Measurements from ENCODE around the gene NFKBIL1.
"Not testable (repeated sequence)": the region's sequence is repeated elsewhere in the genome, so short reads cannot be mapped to it uniquely, and the experiment has no call there.

Gene NFKBIL1

GRCh38 chr6:31546958-31547726 lies at the start of gene NFKBIL1:
Gene NFKBIL1, plus strand, starts transcription at chr6:31547608. Its CDS starts 87 bp downstream, at chr6:31547695.
- peak; percentile 96 to 97 for DNase-seq (ENCODE audit: low read depth in 2 of 2)

GRCh38 chr6:31498748-31499147 lies 48.7 kb upstream of the NFKBIL1 start:
- DNase-seq (ENCODE audit: low read depth in 2 of 2), result no peak

- not testable (repeated sequence) for DNase-seq (ENCODE audit: low read depth in 2 of 2)
These were observed 47.8 kb upstream of the NFKBIL1 start for GRCh38 chr6:31499648-31500047.

GRCh38 chr6:31502586-31502985 lies 44.8 kb upstream of the NFKBIL1 start:
- DNase-seq (ENCODE audit: low read depth in 2 of 2), result no peak

- DNase-seq (ENCODE audit: low read depth in 2 of 2), result not testable (repeated sequence)
These were observed 38.4 kb upstream of the NFKBIL1 start for GRCh38 chr6:31509036-31509435.

- DNase-seq (ENCODE audit: low read depth in 2 of 2), result no peak
These were observed 37.4 kb upstream of the NFKBIL1 start for GRCh38 chr6:31510007-31510406.

GRCh38 chr6:31513456-31514165 lies 33.8 kb upstream of the NFKBIL1 start:
- no peak for DNase-seq (ENCODE audit: low read depth in 2 of 2)

- DNase-seq (ENCODE audit: low read depth in 2 of 2), result no peak
These were observed 25.6 kb upstream of the NFKBIL1 start for GRCh38 chr6:31521835-31522234.

GRCh38 chr6:31525553-31525931 lies 21.9 kb upstream of the NFKBIL1 start:
- DNase-seq (ENCODE audit: low read depth in 2 of 2), result no peak

- DNase-seq (ENCODE audit: low read depth in 2 of 2), result no peak
These were observed 21.3 kb upstream of the NFKBIL1 start for GRCh38 chr6:31525932-31526591.

GRCh38 chr6:31528307-31528777 lies 19.1 kb upstream of the NFKBIL1 start:
- DNase-seq (ENCODE audit: low read depth in 2 of 2), result no peak

GRCh38 chr6:31528821-31529328 lies 18.5 kb upstream of the NFKBIL1 start, which contains the start of gene MCCD1:
Gene MCCD1, plus strand, starts transcription at chr6:31528962. Its CDS starts 53 bp downstream, at chr6:31529015.
- no peak for DNase-seq (ENCODE audit: low read depth in 2 of 2)

GRCh38 chr6:31529329-31530150 lies 17.9 kb upstream of the NFKBIL1 start:
- no peak for DNase-seq (ENCODE audit: low read depth in 2 of 2)

- no peak for DNase-seq (ENCODE audit: low read depth in 2 of 2)
These were observed 16.7 kb upstream of the NFKBIL1 start for GRCh38 chr6:31530659-31531058.

GRCh38 chr6:31531162-31531561 lies 16.2 kb upstream of the NFKBIL1 start:
- DNase-seq (ENCODE audit: low read depth in 2 of 2), result no peak

- DNase-seq (ENCODE audit: low read depth in 2 of 2), result no peak
These were observed 15.4 kb upstream of the NFKBIL1 start for GRCh38 chr6:31531771-31532643.

GRCh38 chr6:31532644-31533454 lies 14.6 kb upstream of the NFKBIL1 start:
- DNase-seq (ENCODE audit: low read depth in 2 of 2), result no peak

- no peak for DNase-seq (ENCODE audit: low read depth in 2 of 2)
These were observed 14.0 kb upstream of the NFKBIL1 start for GRCh38 chr6:31533455-31533841.

GRCh38 chr6:31534011-31534410 lies 13.4 kb upstream of the NFKBIL1 start:
- no peak for DNase-seq (ENCODE audit: low read depth in 2 of 2)
